HL-60/S4 treated with phorbol 12-myristate 13-acetate at 8.2 ng/mL for 4 days and 3 days (cell line): ENCODE data around the gene RABAC1.

Experiments
- in situ Hi-C: fragments of 300-500 bp; cut with MboI; formaldehyde crosslinking; loops from 2 replicates; pipeline ENCODE4 v1.15.0; 2022; ENCODE audit warnings: low sequenced_read_pairs

Gene RABAC1

GRCh38 chr19:41930926-41931592 lies 28.1 kb downstream of the RABAC1 start:
- in situ Hi-C loops: no loop called here

GRCh38 chr19:41930322-41930722 lies 28.8 kb downstream of the RABAC1 start:
- in situ Hi-C loops: no loop called here

- in situ Hi-C loops: no loop called here
Observed at GRCh38 chr19:41929536-41930071, 29.5 kb downstream of the RABAC1 start.

DNA sequence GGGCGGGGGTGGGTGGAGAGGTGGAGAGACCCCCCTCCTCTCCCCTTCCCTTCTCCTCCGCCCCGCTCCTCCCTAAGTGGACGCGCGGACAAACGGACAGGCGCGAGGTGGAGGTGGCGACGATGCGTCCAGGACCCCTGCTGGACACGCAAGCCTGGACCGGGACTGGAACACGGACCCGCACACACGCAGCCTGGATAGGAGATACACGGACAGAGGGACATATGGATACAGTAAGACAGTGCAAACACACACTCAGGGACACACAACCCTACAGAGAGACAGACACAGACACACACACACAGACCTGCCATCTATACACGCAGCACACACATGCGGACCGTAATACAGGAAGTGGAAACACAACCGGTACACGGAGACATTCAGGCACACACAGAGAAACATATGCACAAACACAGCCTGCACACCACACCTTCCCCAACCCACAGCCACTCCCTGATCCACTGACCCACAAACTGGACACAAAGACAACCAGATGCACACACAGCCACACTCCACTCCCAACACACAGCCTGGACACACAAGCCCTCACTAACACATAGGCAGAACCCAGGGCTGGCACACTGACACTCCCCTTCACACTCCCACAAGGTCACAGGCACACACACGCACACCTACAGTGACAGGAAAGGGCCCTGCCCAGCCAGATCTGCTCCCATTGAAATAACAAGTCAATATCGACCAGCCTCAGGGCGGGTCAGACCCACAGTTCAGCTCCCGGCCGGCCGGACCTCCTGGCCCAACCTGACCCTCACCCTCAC lies 30.2 kb downstream of the RABAC1 start:
- in situ Hi-C loops: no loop called here

DNA sequence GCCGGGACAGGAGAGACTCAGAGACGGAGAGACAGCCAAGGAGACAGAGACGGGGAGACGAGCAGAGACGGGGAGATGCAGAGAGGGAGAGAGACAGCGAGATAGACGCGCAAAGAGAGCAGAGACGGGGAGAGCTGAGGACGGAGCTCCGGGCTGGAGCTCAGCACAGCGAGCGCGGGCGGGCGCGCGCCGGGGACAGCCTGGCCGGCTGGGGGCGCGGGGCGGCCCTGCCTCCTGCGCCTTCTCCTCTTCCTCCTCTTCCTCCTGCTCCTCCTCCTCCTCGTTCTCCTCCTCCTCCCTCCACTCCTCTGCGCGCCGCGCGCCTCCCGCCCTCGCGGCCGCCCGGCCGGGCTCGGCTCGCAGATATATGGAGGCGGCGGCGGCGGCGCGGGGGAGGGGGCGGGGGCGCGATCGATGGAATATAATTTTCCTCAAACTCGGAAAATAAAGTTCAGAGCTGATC lies 30.9 kb downstream of the RABAC1 start, which contains the start of gene ERFL:
Gene ERFL, minus strand, starts transcription at position 229 of the 463 bp plus-strand sequence. CDS start 15,530 bp downstream, outside the sequence.
- in situ Hi-C loops: no loop called here

DNA sequence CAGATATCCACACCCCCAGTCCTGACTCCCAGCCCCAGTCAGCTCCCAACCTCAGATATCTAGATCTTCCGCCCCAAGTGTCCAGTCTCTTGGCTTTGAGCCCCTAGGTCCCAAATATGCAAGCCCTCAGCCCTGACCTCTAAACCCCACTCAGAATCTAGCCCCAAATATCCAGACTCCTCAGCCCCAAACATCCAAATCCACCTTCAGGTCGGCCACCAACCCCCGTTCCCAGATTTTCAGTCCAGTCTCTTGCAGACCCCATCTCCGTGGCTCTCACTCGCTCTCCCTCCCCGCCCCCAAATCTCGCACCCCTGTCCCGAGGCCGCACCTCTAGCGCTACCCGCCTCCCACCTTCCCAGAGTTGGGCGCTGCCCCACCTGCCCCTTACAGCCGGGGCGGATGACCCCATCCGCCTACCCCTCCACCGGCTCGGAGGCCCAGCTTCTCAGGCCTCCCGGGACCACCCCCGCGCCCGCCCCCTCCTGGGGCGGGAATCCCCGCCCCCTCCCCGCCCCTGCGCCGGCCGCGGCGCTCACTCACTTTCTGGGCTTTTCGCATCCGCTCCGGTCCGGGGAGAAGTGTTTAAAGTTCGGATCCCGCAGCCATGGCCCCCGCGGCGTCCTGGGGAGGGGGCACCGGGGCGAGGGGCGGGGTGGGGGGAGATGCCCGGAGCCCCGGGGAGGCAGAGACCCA lies 31.5 kb downstream of the RABAC1 start:
- in situ Hi-C loops: no loop called here

- in situ Hi-C loops: no loop called here
Observed at GRCh38 chr19:41926763-41927496, 32.2 kb downstream of the RABAC1 start.

DNA sequence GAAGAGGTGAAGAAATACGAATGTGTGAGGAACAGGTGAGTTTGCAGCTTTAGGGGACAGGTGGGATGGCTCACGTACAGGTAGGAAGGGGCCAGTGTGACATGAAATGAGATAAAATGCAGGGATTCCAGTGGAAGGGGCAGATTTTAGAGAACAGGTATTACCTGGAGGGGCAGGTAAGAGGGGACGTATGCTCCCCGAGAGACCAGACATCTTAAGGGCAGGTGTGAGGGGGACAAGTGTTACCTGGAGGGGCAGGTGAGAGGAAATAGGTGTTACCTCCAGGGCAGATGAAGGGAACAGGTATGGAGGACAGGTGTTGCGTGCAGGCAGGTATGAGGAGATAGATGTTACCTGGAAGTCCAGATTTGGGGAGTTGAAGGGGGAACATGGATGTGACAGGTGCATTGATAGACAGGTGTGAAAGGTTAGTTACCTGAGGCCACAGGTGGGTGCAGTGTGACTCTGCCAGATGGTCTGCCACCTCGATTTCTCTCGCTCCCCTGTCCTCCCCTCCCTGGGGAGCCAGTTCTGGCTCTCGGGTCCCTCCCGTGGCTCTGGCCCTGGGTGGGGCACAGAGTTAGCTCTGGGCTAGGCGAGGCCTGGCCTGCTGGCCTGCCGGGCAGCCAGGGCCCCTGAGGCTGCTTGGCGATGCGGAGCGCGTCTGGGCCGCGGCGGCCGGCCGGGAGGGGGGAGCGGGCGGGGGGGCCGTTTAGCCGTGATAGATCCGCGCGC lies 32.9 kb downstream of the RABAC1 start:
- in situ Hi-C loops: no loop called here

DNA sequence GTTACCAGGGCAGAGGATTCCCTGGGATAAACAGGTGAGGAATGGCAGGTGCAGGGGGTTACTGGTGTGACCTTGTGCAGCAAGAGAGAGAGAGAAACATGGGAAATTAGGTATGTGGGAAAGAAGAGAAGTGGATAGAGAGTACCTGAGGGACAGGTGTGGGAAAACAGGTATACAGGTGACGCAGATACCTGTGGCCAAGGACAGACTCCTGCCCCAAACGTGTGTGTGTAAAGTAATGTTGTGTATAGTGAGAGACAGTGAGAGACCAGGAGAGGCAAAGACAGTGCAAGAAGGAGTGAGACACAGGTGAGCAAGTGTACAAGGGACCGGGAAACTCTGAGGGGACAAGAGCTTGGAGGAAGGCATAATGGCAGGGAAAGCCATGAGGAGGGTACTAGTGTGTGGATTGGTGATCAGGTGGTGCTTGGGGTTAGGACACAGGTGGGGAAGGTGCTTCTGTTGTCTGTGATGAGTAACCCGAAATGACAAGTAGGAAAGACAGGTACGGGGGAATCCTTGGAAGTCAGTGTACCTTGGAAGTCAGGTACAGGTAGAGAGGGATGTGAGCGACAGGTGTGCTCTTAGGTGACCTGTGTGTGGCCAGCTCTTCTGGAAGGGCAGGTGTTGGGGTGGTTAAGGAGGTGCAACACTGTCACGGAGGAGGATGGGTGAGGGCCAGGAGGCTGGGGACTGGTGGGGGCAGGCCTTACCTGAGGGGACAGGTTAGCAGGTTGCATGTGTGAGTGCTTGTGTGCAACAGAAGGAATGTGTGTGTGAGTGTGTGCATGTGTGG lies 33.7 kb downstream of the RABAC1 start:
- in situ Hi-C loops: no loop called here

- in situ Hi-C loops: no loop called here
Observed at GRCh38 chr19:41924151-41925145, 34.7 kb downstream of the RABAC1 start.

DNA sequence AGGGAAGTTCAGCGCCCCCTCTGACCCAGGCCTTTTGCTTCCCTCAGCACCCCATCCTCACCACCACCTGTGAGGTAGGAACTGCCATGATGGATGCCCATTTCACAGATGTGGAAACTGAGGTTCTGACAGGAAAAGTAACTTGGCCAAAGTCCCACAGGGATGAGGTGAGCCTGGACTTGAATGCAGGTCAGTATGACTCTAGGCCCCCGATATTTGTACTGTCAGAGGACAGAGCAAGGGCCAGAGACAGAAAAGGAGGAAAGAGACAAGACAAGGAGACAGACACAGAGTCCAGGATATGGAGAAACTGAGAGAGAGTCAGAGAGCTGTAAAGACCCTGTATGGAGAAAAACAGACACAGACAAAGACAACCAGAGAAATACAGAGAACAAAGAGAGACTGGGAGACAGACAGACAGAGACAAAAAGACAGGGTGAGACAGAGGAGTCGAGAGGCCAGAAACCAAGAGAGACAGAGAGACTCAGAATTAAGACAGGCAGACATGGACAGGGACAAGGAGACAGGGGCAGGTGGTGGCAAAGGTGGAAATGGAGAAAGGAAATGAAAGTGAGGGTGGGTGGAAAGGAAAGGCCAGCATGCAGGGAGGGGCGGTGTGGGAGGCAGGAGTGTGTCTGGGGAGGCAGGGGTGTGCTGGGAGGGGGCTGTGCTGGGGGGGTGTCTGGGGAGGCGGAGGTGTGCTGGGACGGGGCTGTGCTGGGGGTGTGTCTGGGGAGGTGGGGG lies 35.9 kb downstream of the RABAC1 start:
- in situ Hi-C loops: no loop called here

DNA sequence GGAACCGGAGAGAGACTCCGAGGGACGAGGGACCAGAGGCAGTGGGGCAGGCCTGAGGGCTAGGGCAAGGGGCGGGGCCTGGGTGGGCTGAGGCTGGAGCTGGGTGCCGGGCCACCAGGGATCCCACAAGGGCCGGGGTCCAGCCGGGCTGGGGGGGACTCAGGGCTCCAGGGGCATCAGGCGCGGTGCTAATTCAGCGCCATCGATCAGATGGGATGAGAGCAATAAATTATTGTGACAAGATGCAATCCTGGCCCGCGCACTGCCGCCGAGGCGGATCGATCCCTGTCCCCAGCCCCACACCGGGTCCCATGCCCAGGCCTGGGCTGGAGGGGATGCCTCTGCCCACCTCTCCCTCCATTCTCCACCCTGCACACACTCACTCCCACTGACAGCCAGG lies 36.5 kb downstream of the RABAC1 start:
- in situ Hi-C loops: no loop called here

DNA sequence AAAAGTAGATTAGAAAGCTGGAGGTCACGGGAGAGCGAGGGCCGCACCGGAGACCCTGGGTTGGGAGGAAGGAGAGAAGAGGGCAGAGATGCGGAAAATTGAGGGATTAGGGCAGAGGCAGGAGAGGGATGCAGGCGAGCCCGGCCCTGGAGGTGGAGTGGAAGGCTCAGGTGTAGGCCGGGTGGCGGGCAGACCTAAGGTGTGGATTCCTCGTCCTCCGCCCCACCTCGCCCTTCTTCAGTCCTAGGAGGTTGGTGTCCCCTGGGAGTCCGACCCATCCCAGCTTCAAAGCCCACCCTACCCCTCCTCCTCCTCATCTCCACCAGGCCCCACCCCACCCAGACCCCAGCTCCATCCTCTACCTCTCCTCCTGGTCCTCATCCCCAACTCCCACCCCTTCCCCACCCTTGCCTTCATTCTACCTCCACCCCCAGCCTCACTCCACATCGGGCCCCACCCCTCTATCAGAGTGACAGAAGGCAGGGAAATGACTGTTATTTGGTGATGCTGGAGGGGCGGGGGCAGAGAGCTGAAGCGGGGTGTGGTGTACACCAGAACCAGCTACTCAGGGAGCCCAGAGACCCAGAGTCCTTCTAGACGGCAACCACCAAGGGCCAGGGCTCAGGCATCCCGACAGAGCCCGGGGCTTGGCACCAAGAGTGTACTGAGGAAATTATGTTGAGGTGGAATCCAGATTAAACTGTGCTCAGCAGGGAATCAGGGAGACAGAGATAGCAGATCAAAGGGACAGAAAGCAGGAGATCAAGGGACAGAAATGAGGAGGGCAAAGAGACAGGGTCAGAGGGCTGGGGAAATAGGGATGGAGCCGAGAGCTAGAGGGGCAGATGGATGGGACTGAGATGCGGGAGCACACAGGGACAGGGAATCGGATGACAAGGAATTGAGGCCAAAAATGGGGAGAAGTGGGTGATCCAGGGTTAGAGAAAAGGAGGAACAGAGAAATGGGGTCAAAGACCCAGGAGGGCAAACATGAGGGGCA lies 37.2 kb downstream of the RABAC1 start:
- in situ Hi-C loops: no loop called here

DNA sequence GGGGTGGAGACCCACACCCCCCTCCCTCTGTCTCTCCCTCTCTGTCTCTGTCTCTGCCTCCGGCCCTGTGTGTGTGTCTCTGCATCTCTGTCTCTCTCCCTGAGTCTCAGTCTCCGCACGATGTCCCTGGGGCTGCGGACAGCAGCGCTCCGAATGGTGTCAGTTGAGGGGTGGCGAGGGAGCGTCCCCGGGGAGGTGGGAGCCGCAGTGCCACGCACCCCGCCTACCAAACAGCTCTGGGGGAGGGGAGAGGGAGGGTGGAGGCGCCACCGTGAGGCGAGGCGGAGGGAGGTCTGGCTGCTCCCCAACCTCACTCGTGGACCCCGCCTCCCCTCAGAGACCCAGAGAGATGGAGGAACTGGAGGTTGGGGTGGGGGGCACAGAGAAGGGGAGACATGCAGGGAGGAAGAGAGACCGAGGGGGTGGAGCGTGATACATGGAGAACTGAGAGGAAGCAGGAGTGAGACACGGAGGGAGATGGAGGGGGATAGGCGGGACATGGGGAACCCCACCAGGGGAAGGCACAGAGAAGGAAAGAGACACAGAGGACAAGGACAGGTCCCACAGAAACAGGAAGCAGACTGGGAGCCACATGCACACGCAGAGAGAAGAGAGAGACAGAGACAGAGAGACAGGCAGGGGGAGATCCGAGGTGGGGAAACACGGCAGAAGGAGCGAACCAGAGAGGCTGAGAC lies 38.1 kb downstream of the RABAC1 start:
- in situ Hi-C loops: no loop called here

- in situ Hi-C loops: no loop called here
Observed at GRCh38 chr19:41919948-41920712, 39.0 kb downstream of the RABAC1 start.
